Immature natural killer cell (primary cell): ENCODE data around the gene RBM4B. TPM values are rescaled to one million over a fixed set of nuclear protein-coding genes. Genes with fewer than 3 reads are reported as not detected.

Experiments
- DNase-seq, 3 donors: peaks; one replicate each; pipeline ENCODE4 v3.0.0; 2022; ENCODE audit warnings: mixed read lengths in 1 of 3
- H3K27ac Mint-ChIP-seq, 6 donors: one replicate each; pipeline ENCODE4 v1.8.0; 2020; ENCODE audit warnings: mixed read lengths in 6 of 6, mild to moderate bottlenecking in 5 of 6, inconsistent platforms in 4 of 6, moderate library complexity in 3 of 6
- H3K27me3 Mint-ChIP-seq, 3 donors: one replicate each; pipeline ENCODE4 v1.8.0; 2020 to 2021; ENCODE audit warnings: low read depth in 3 of 3, mild to moderate bottlenecking in 3 of 3, mixed read lengths in 3 of 3, moderate library complexity in 3 of 3, inconsistent platforms in 1 of 3
- H3K36me3 Mint-ChIP-seq, 3 donors: one replicate each; pipeline ENCODE4 v1.8.0; 2020; ENCODE audit warnings: mixed read lengths in 3 of 3, inconsistent platforms in 2 of 3, mild to moderate bottlenecking in 2 of 3
- H3K4me1 Mint-ChIP-seq, 2 donors: one replicate each; pipeline ENCODE4 v1.8.0; 2020; ENCODE audit warnings: inconsistent platforms in 2 of 2, mild to moderate bottlenecking in 2 of 2, mixed read lengths in 2 of 2, moderate library complexity in 1 of 2
- H3K4me3 Mint-ChIP-seq, 5 donors: one replicate each; pipeline ENCODE4 v1.8.0; 2020; ENCODE audit warnings: mild to moderate bottlenecking in 5 of 5, mixed read lengths in 5 of 5, inconsistent platforms in 3 of 5, moderate library complexity in 3 of 5
- H3K9me3 Mint-ChIP-seq, 6 donors: one replicate each; pipeline ENCODE4 v1.8.0; 2020; ENCODE audit warnings: mild to moderate bottlenecking in 6 of 6, mixed read lengths in 6 of 6, inconsistent platforms in 4 of 6, moderate library complexity in 3 of 6
- polyA plus RNA-seq, 3 donors: library from polyadenylated mRNA; unstranded; fragments of 300-500 nt; fragmentation: Illumina TruSeq; gene quantifications; one replicate each; pipeline ENCODE4 v1.2.3, GENCODE V29; 2021

The RBM4B gene
- polyA plus RNA-seq, 3 donors from 2014 or later, result 8.6 to 24.6 (median 16.0) TPM

GRCh38 chr11:66686801-66687750 is 9.4 kb upstream of the RBM4B start:
- Mint-ChIP-seq H3K36me3 (no peaks in the 10 kb centered on the region), H3K27ac (no peak overlapping the region), H3K4me3 (no peak overlapping the region), H3K4me1 (no peaks in the 10 kb centered on the region), H3K9me3 (no peaks in the 10 kb centered on the region), H3K27me3 (peaks cover 3% of the 10 kb centered on the region in 3 donors)
- no peak for DNase-seq

- Mint-ChIP-seq H3K4me1 (no peaks in the 10 kb centered on the region), H3K36me3 (no peaks in the 10 kb centered on the region), H3K4me3 (no peak overlapping the region), H3K27me3 (peaks cover 3% of the 10 kb centered on the region in 3 donors), H3K9me3 (no peaks in the 10 kb centered on the region), H3K27ac (peak overlapping the region in 1 of 6 donors; percentile 21)
- no peak for DNase-seq
Measured at GRCh38 chr11:66686100-66686785, 8.6 kb upstream of the RBM4B start.

GRCh38 chr11:66685276-66686099 is 7.8 kb upstream of the RBM4B start:
- H3K36me3 Mint-ChIP-seq, result no peaks in the 10 kb centered on the region
- H3K27ac Mint-ChIP-seq, result no peak overlapping the region
- H3K27me3 Mint-ChIP-seq, result peaks cover 3% of the 10 kb centered on the region in 3 donors
- H3K4me1 Mint-ChIP-seq, result no peaks in the 10 kb centered on the region
- no peak for DNase-seq
- no peak overlapping the region for H3K4me3 Mint-ChIP-seq
- no peaks in the 10 kb centered on the region for H3K9me3 Mint-ChIP-seq

GRCh38 chr11:66684635-66685034 is 6.9 kb upstream of the RBM4B start:
- Mint-ChIP-seq H3K36me3 (no peaks in the 10 kb centered on the region), H3K4me3 (no peak overlapping the region), H3K27me3 (peaks cover 3% of the 10 kb centered on the region in 3 donors), H3K4me1 (peaks cover 0 to 2% of the 10 kb centered on the region in 2 donors), H3K9me3 (no peaks in the 10 kb centered on the region), H3K27ac (no peak overlapping the region)
- no peak for DNase-seq

- Mint-ChIP-seq H3K4me1 (peaks cover 0 to 2% of the 10 kb centered on the region in 2 donors), H3K9me3 (no peaks in the 10 kb centered on the region), H3K36me3 (no peaks in the 10 kb centered on the region), H3K27ac (no peak overlapping the region), H3K4me3 (no peak overlapping the region), H3K27me3 (peaks cover 3% of the 10 kb centered on the region in 3 donors)
- DNase-seq, result no peak
Measured at GRCh38 chr11:66683877-66684276, 6.2 kb upstream of the RBM4B start.

GRCh38 chr11:66680966-66681645 is 3.4 kb upstream of the RBM4B start:
- DNase-seq, result no peak
- Mint-ChIP-seq H3K4me3 (no peak overlapping the region), H3K4me1 (peaks cover 22 to 26% of the 10 kb centered on the region in 2 donors), H3K36me3 (no peaks in the 10 kb centered on the region), H3K27ac (no peak overlapping the region), H3K9me3 (no peaks in the 10 kb centered on the region), H3K27me3 (peaks cover 15 to 20% (median 20%) of the 10 kb centered on the region in 3 donors)

- H3K27me3 Mint-ChIP-seq, result peaks cover 11 to 18% (median 17%) of the 10 kb centered on the region in 3 donors
- no peaks in the 10 kb centered on the region for H3K36me3 Mint-ChIP-seq
- DNase-seq, result no peak
- peak overlapping the region; percentile 91 to 96 (median 95) for H3K4me3 Mint-ChIP-seq
- H3K9me3 Mint-ChIP-seq, result no peaks in the 10 kb centered on the region
- peak overlapping the region; percentile 97 to 100 (median 99) for H3K27ac Mint-ChIP-seq
- H3K4me1 Mint-ChIP-seq, result peaks cover 32 to 41% of the 10 kb centered on the region in 2 donors
Measured at GRCh38 chr11:66676931-66677598, 622 bp downstream of the RBM4B start.

- peaks cover 32 to 41% of the 10 kb centered on the region in 2 donors for H3K4me1 Mint-ChIP-seq
- H3K27ac Mint-ChIP-seq, result peak overlapping the region; percentile 97 to 100 (median 99)
- peaks cover 11 to 18% (median 17%) of the 10 kb centered on the region in 3 donors for H3K27me3 Mint-ChIP-seq
- peak overlapping the region; percentile 91 to 96 (median 95) for H3K4me3 Mint-ChIP-seq
- no peaks in the 10 kb centered on the region for H3K9me3 Mint-ChIP-seq
- no peaks in the 10 kb centered on the region for H3K36me3 Mint-ChIP-seq
- DNase-seq, result no peak
Measured at GRCh38 chr11:66676282-66676919, 1.3 kb downstream of the RBM4B start.

- Mint-ChIP-seq H3K27me3 (peaks cover 11 to 18% (median 17%) of the 10 kb centered on the region in 3 donors), H3K36me3 (no peaks in the 10 kb centered on the region), H3K4me3 (no peak overlapping the region), H3K4me1 (peaks cover 39 to 51% of the 10 kb centered on the region in 2 donors), H3K27ac (peak overlapping the region in 5 of 6 donors; percentile 11 to 49 (median 30)), H3K9me3 (no peaks in the 10 kb centered on the region)
- DNase-seq, result no peak
Measured at GRCh38 chr11:66674964-66675602, 2.6 kb downstream of the RBM4B start.

GRCh38 chr11:66670816-66671215 is 6.9 kb downstream of the RBM4B start:
- peak overlapping the region in 5 of 6 donors; percentile 24 to 55 (median 35) for H3K27ac Mint-ChIP-seq
- peaks cover 0 to 2% (median 0%) of the 10 kb centered on the region in 3 donors for H3K27me3 Mint-ChIP-seq
- H3K9me3 Mint-ChIP-seq, result no peaks in the 10 kb centered on the region
- H3K36me3 Mint-ChIP-seq, result peaks cover 0 to 9% (median 7%) of the 10 kb centered on the region in 3 donors
- peaks cover 24 to 52% of the 10 kb centered on the region in 2 donors for H3K4me1 Mint-ChIP-seq
- H3K4me3 Mint-ChIP-seq, result no peak overlapping the region
- DNase-seq, result no peak

GRCh38 chr11:66665369-66665768 is 12.3 kb downstream of the RBM4B start:
- peaks cover 0 to 2% (median 0%) of the 10 kb centered on the region in 3 donors for H3K27me3 Mint-ChIP-seq
- H3K27ac Mint-ChIP-seq, result peak overlapping the region in 2 of 6 donors; percentile 25 to 41
- peaks cover 4 to 17% (median 14%) of the 10 kb centered on the region in 3 donors for H3K36me3 Mint-ChIP-seq
- H3K4me3 Mint-ChIP-seq, result no peak overlapping the region
- no peak for DNase-seq
- H3K9me3 Mint-ChIP-seq, result no peaks in the 10 kb centered on the region
- H3K4me1 Mint-ChIP-seq, result peaks cover 15 to 52% of the 10 kb centered on the region in 2 donors
